ENCODE measurements around the gene EEF1AKMT3.
"Not testable (repeated sequence)": the region's sequence is repeated elsewhere in the genome, so short reads cannot be mapped to it uniquely, and the experiment has no call there.

Gene EEF1AKMT3

DNA sequence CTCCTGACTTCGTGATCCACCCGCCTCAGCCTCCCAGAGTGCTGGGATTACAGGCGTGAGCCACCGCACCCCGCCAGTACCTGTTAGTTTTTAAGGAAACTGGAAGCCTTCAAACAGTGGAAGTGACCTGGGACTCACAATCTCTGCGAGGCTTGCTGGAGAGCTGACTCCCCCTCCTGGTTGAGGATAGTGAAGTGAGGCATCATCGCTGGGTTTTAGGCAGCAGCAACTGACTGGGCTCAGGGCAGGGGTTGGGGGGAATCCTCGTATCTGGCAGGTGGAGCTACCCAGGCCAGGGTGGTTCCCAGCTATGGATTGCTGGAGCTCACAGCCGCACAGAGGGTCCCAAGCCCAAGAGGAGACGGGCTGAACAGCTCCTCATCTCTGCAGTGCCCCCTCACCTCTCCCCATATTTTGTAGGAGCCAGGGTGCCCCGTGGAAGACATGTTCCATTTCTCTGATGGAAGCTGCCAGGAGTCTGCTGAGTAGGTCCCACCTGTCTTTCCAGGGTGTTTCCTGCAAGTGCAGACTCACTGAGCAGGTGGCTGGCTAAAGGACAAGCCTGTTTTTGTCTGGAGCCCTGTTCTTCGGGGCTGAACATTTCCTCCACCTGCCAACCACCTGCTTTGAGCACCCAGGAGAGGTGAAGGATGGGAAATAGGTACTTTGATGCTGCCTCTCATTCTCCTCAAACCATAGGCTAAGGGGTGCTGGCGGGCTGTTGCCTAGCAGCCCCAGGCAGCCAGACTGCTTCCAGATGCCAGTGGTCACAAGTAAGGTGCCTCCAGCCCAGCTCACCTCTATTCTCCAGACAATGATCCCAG lies 43.0 kb downstream of the EEF1AKMT3 start:
- DNase-seq: peak in 1 of 2 donors; percentile 65
- Histone ChIP-seq H3K27ac (peak overlapping the region in 1 of 2 donors; percentile 47), H3K9me3 (no peaks in the 10 kb centered on the region), H3K4me3 (no peak overlapping the region), H3K27me3 (no peaks in the 10 kb centered on the region), H3K4me1 (peaks cover 0 to 46% (median 29%) of the 10 kb centered on the region in 4 donors), H3K36me3 (peaks cover 14 to 54% (median 30%) of the 10 kb centered on the region in 3 donors)
- TF ChIP-seq, protein P1, sequence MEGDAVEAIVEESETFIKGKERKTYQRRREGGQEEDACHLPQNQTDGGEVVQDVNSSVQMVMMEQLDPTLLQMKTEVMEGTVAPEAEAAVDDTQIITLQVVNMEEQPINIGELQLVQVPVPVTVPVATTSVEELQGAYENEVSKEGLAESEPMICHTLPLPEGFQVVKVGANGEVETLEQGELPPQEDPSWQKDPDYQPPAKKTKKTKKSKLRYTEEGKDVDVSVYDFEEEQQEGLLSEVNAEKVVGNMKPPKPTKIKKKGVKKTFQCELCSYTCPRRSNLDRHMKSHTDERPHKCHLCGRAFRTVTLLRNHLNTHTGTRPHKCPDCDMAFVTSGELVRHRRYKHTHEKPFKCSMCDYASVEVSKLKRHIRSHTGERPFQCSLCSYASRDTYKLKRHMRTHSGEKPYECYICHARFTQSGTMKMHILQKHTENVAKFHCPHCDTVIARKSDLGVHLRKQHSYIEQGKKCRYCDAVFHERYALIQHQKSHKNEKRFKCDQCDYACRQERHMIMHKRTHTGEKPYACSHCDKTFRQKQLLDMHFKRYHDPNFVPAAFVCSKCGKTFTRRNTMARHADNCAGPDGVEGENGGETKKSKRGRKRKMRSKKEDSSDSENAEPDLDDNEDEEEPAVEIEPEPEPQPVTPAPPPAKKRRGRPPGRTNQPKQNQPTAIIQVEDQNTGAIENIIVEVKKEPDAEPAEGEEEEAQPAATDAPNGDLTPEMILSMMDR (IDR thresholded peaks at IDR 0.05): no peak
- intact Hi-C loops (cut with DNase I; ENCODE audit: low total_unique reads): no loop called here

- Histone ChIP-seq H3K4me3 (no peak overlapping the region), H3K27me3 (no peaks in the 10 kb centered on the region), H3K9me3 (no peaks in the 10 kb centered on the region), H3K27ac (peak overlapping the region; percentile 47 to 53), H3K36me3 (peaks cover 21 to 54% (median 31%) of the 10 kb centered on the region in 3 donors), H3K4me1 (peaks cover 0 to 46% (median 29%) of the 10 kb centered on the region in 4 donors)
- DNase-seq: peak in 1 of 2 donors; percentile 44
- intact Hi-C loops (cut with DNase I; ENCODE audit: low total_unique reads): no loop called here
- TF ChIP-seq, protein P1 (IDR thresholded peaks at IDR 0.05): no peak
These were observed 43.8 kb downstream of the EEF1AKMT3 start for GRCh38 chr12:57816001-57816854.

GRCh38 chr12:57816855-57817151 lies 44.4 kb downstream of the EEF1AKMT3 start:
- TF ChIP-seq, protein P1 (IDR thresholded peaks at IDR 0.05): no peak
- Histone ChIP-seq H3K9me3 (no peaks in the 10 kb centered on the region), H3K27ac (peak overlapping the region; percentile 47 to 53), H3K4me3 (no peak overlapping the region), H3K27me3 (no peaks in the 10 kb centered on the region), H3K4me1 (peaks cover 0 to 46% (median 29%) of the 10 kb centered on the region in 4 donors), H3K36me3 (peaks cover 27 to 54% (median 36%) of the 10 kb centered on the region in 3 donors)
- intact Hi-C loops (cut with DNase I; ENCODE audit: low total_unique reads): no loop called here
- DNase-seq: peak; percentile 66 to 71

DNA sequence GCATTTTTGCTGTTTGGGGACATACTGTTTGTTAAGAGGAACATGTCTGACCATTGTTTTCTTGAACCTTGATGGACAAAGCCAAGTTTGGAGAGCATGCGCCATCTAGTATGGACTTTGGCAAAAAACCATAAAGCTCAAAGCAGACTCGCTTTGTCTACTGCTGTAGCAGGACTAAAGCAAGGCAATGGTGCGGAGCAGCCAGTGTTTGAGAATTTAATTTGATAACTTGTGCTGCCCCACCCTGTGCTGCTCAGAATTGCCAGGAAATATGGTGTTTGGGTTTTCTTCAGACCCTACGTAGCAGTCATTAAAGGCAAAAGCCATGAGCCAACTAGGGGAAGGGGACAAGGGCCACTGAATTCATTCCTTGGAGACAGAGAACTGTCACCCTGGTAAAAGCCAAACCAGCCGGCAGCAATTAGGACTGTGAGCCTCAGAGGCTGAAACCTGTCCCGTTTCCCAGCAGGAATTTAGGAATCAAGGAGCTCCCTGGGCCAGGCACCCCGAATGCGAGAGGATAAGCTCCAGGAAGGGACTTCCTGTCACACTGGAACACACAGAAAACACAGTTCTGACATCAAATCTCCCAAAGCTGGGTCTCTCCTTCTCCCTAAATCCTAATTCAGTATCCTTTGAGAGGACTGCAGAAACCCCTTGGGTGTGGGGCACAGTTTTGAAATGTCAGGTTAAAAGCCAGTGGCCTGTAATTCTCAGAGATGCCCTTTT lies 45.0 kb downstream of the EEF1AKMT3 start:
- Histone ChIP-seq H3K36me3 (peaks cover 33 to 54% (median 43%) of the 10 kb centered on the region in 3 donors), H3K27ac (peak overlapping the region; percentile 47 to 53), H3K27me3 (no peaks in the 10 kb centered on the region), H3K9me3 (no peaks in the 10 kb centered on the region), H3K4me3 (no peak overlapping the region), H3K4me1 (peaks cover 0 to 46% (median 30%) of the 10 kb centered on the region in 4 donors)
- intact Hi-C loops (cut with DNase I; ENCODE audit: low total_unique reads): no loop called here
- DNase-seq: peak in 1 of 2 donors; percentile 63
- TF ChIP-seq, protein P1 (IDR thresholded peaks at IDR 0.05): no peak

DNA sequence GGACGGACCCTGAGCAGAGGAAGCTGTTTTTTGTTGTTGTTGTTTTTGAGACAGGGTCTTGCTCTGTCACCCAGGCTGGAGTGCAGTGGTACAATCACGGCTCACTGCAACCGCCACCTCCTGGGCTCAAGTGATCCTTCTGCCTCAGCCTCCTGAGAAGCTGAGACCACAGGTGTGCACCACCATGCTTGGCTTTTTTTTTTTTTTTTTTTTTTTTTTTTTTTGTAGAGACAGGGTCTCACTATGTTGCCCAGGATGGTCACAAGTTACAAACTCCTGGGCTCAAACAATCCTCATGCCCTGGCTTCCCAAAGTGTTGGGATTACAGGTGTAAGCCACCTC lies 45.5 kb downstream of the EEF1AKMT3 start:
- Histone ChIP-seq H3K36me3 (peaks cover 39 to 54% (median 48%) of the 10 kb centered on the region in 3 donors), H3K4me1 (peaks cover 0 to 46% (median 31%) of the 10 kb centered on the region in 4 donors), H3K27ac (peak overlapping the region; percentile 47 to 53)
- H3K4me3 ChIP-seq; intact Hi-C loops (cut with DNase I; ENCODE audit: low total_unique reads); H3K9me3 ChIP-seq; H3K27me3 ChIP-seq: not testable (repeated sequence)
- peak in 1 of 2 donors; percentile 28 for DNase-seq

GRCh38 chr12:57820119-57820518 lies 47.7 kb downstream of the EEF1AKMT3 start:
- H3K9me3 ChIP-seq; DNase-seq; H3K27me3 ChIP-seq; H3K27ac ChIP-seq; intact Hi-C loops (cut with DNase I; ENCODE audit: low total_unique reads); H3K4me3 ChIP-seq: not testable (repeated sequence)
- peaks cover 0 to 40% (median 22%) of the 10 kb centered on the region in 4 donors for H3K4me1 ChIP-seq
- H3K36me3 ChIP-seq: peaks cover 60 to 70% (median 70%) of the 10 kb centered on the region in 3 donors

DNA sequence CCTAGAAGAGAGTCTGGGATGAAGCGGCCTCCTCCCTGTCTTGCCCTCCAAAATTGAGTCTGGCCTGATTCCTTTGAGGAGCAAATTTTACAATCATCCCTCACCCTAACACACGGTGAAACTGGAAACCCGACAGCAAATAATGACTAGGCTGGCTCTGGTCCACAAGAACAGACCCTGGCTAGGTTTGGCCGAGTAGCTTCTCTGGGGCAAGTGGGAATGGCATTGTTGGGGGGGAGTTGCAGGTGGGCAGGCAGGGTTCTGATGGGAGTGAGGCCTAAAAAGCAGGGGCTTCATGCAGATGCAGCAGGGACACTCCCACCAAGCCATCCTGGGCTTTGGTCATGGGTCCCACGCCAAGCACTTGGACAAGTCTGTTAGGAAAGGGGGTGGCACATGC lies 48.6 kb downstream of the EEF1AKMT3 start:
- DNase-seq; H3K4me3 ChIP-seq; H3K9me3 ChIP-seq; H3K27ac ChIP-seq; H3K27me3 ChIP-seq; intact Hi-C loops (cut with DNase I; ENCODE audit: low total_unique reads): not testable (repeated sequence)
- Histone ChIP-seq H3K4me1 (peaks cover 0 to 39% (median 20%) of the 10 kb centered on the region in 4 donors), H3K36me3 (peaks cover 69 to 79% (median 79%) of the 10 kb centered on the region in 3 donors)
